BJ (cell line): ENCODE measurements around the gene OR51B4. TPM values are rescaled to one million over a fixed set of nuclear protein-coding genes. Genes with fewer than 3 reads are reported as not detected.
"Not testable (repeated sequence)": the region's sequence is repeated elsewhere in the genome, so short reads cannot be mapped to it uniquely, and the experiment has no call there.

Experiments
- CTCF ChIA-PET: fragments of 350-600 bp; formaldehyde crosslinking; extraction: SDS; loops from one replicate; lab custom pipeline; 2021; ENCODE audit warnings: antibody characterized with exemption, inconsistent platforms; lab: Yijun Ruan, JAX
- POLR2A ChIA-PET: fragments of 300-600 bp; sonication (Branson Sonifier 250); formaldehyde crosslinking; extraction: SDS; loops from one replicate; lab custom pipeline; 2021; ENCODE audit warnings: antibody characterized with exemption; lab: Charles Lee
- DNase-seq: peaks from one replicate; pipeline ENCODE4 v3.0.0-alpha.2; 2011; ENCODE audit warnings: low read depth
- H3K27me3 ChIP-seq: 2 replicates; pipeline ENCODE4 v1.6.0; 2011; ENCODE audit warnings: low read length; ENCODE audit not compliant: control insufficient read depth, insufficient read depth
- H3K36me3 ChIP-seq: 2 replicates; pipeline ENCODE4 v1.5.1; 2011; ENCODE audit warnings: low read length; ENCODE audit not compliant: control insufficient read depth, insufficient read depth
- H3K4me3 ChIP-seq: 2 replicates; pipeline ENCODE4 v1.5.1; 2011; ENCODE audit warnings: low read depth, mild to moderate bottlenecking, control low read depth, low read length
- polyA plus RNA-seq: library from polyadenylated mRNA; depleted of rRNA; stranded (reverse); fragments of >200 nt; gene quantifications from 2 replicates; pipeline ENCODE4 v1.2.3, GENCODE V29; 2011
- TF ChIP-seq, protein P1 (sequence below): IDR thresholded peaks from 2 replicates; pipeline ENCODE4 v1.5.1; 2011; ENCODE audit warnings: low read depth, mild to moderate bottlenecking, control low read depth, inconsistent platforms, low read length, moderate library complexity; ENCODE audit not compliant: insufficient read depth

The OR51B4 gene
- polyA plus RNA-seq, 1 experiment = not detected

DNA sequence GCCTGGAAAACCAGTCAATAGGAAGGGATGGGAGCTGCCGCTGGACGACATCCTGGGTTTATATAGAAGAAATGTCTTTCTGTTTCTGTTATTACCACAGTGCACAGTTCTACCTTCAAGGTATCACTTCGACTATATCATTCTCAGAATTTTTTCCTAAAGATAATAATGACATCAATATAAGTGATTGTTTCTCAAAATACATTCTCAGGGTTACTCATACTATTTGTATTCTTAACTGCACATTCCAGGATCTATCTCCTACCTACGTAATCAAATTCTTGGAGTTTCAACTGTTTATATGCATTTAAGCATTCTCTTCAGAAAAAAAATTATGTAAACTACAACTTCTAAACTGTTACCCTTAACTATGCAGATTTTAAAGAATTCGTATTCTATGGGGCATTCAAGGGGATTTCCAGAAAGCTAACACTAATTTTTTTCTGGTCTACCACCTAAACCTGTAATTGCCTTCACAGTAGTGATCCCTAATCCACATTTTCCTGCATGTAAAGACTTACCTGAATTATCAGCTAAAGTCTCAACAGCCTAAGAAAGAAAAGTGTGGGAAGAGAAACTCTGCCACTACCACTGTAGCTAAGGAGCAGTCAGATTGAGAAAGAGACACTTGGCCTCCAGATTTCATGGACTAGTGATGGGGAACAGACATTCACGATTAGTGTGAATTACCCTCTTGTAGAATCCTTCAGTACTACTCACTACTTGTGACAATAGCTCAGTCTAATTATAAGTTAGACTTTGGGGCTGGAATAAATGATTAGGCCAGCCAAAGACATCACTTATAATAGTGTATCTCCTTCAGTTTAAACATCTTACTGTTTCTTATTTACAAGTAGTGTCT lies 42.0 kb upstream of the OR51B4 start, which contains the start of gene OR51B5:
TSS of gene OR51B5 (minus strand) at position 51 of the 862 bp plus-strand sequence. CDS start at position 51, 0 bp downstream.
- TF ChIP-seq, protein P1, sequence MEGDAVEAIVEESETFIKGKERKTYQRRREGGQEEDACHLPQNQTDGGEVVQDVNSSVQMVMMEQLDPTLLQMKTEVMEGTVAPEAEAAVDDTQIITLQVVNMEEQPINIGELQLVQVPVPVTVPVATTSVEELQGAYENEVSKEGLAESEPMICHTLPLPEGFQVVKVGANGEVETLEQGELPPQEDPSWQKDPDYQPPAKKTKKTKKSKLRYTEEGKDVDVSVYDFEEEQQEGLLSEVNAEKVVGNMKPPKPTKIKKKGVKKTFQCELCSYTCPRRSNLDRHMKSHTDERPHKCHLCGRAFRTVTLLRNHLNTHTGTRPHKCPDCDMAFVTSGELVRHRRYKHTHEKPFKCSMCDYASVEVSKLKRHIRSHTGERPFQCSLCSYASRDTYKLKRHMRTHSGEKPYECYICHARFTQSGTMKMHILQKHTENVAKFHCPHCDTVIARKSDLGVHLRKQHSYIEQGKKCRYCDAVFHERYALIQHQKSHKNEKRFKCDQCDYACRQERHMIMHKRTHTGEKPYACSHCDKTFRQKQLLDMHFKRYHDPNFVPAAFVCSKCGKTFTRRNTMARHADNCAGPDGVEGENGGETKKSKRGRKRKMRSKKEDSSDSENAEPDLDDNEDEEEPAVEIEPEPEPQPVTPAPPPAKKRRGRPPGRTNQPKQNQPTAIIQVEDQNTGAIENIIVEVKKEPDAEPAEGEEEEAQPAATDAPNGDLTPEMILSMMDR = no peak
- ChIA-PET POLR2A (no interaction called here), CTCF (interaction anchor here (0.5 kb wide), 1 partner anchor 219 kb away, joined by 3 read pairs; no protein-coding TSS in a partner anchor)
- H3K36me3 ChIP-seq = no peaks in the 10 kb centered on the region
- H3K4me3 ChIP-seq = no peak within 1 kb of the TSS
- no peak for DNase-seq
- no peaks in the 10 kb centered on the region for H3K27me3 ChIP-seq

- H3K36me3 ChIP-seq = no peaks in the 10 kb centered on the region
- TF ChIP-seq, protein P1 = no peak
- POLR2A ChIA-PET = no interaction called here
- H3K4me3 ChIP-seq = no peak overlapping the region
- no peaks in the 10 kb centered on the region for H3K27me3 ChIP-seq
- CTCF ChIA-PET = no interaction called here
- DNase-seq = no peak
Observed at GRCh38 chr11:5339771-5340322, 38.1 kb upstream of the OR51B4 start.

GRCh38 chr11:5337253-5337652 lies 35.5 kb upstream of the OR51B4 start:
- CTCF ChIA-PET, POLR2A ChIA-PET: not testable (repeated sequence)

GRCh38 chr11:5336331-5336730 lies 34.6 kb upstream of the OR51B4 start:
- CTCF ChIA-PET = interaction anchor here (0.8 kb wide), 1 partner anchor 94 kb away, joined by 3 read pairs; no protein-coding TSS in a partner anchor
- POLR2A ChIA-PET = no interaction called here
- no peaks in the 10 kb centered on the region for H3K27me3 ChIP-seq
- no peak overlapping the region for H3K4me3 ChIP-seq
- TF ChIP-seq, protein P1 = no peak
- DNase-seq = no peak
- H3K36me3 ChIP-seq = no peaks in the 10 kb centered on the region

More at GRCh38 chr11:5337253-5337652, 35.5 kb upstream of the OR51B4 start:
- not testable (repeated sequence) for H3K4me3 ChIP-seq, DNase-seq, H3K36me3 ChIP-seq, H3K27me3 ChIP-seq

DNA sequence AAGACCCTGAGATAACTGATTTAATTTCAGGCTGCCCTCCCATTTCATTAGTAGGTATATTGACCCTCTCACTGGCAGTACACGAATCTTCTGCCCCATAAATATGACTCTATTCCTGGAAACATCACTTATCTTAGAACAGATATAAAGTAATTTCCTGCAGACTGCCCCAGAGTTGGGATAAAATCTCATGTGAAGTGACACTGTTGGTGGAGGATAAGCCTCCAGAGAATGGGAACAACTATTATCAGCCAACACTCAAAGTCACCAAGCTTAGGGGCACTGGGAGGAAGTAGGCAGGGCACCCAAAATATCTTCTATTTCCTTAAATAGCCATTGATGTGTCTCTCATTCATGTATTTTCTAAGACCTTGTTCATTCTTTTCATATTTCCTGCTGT lies 33.4 kb upstream of the OR51B4 start:
- Histone ChIP-seq H3K36me3 (no peaks in the 10 kb centered on the region), H3K27me3 (no peaks in the 10 kb centered on the region), H3K4me3 (no peak overlapping the region)
- TF ChIP-seq, protein P1 = no peak
- ChIA-PET POLR2A (no interaction called here), CTCF (interaction anchor here (0.8 kb wide), 1 partner anchor 93 kb away, joined by 3 read pairs; no protein-coding TSS in a partner anchor)
- DNase-seq = no peak
